MM.1S (cell line): ENCODE data around the gene MARVELD3.

Experiments
- DNase-seq: peaks from one replicate; pipeline ENCODE4 v3.0.0-alpha.2; 2015
- H2AFZ ChIP-seq: fragments of 300-600 bp; sonication (generic); 2 replicates; pipeline ENCODE4 v1.6.0; 2016; ENCODE audit warnings: antibody characterized with exemption, low read length
- H3F3A ChIP-seq: fragments of 300-600 bp; sonication (generic); 2 replicates; pipeline ENCODE4 v1.6.1; 2016; ENCODE audit warnings: mild to moderate bottlenecking, antibody characterized with exemption, low read length, moderate library complexity, mixed read lengths; ENCODE audit not compliant: insufficient read depth
- H3K27ac ChIP-seq: fragments of 300-600 bp; sonication (generic); 2 replicates; pipeline ENCODE4 v1.5.1; 2016; ENCODE audit warnings: mild to moderate bottlenecking, low read length
- H3K27me3 ChIP-seq: fragments of 300-600 bp; sonication (generic); replicated peaks from 2 replicates; pipeline ENCODE4 v1.6.0; 2016; ENCODE audit warnings: low read length; ENCODE audit not compliant: insufficient read depth
- H3K36me3 ChIP-seq: fragments of 300-600 bp; sonication (generic); replicated peaks from 2 replicates; pipeline ENCODE4 v1.6.1; 2016; ENCODE audit warnings: mild to moderate bottlenecking, low read length, mixed read lengths; ENCODE audit not compliant: insufficient read depth
- H3K4me1 ChIP-seq: fragments of 300-600 bp; sonication (generic); 2 replicates; pipeline ENCODE4 v1.6.1; 2016; ENCODE audit warnings: low read length, mixed read lengths
- H3K4me2 ChIP-seq: fragments of 300-600 bp; sonication (generic); 2 replicates; pipeline ENCODE4 v1.6.0; 2016; ENCODE audit warnings: low read depth, low read length
- H3K4me3 ChIP-seq: fragments of 300-600 bp; sonication (generic); 2 replicates; pipeline ENCODE4 v1.5.1; 2016; ENCODE audit warnings: low read length, mixed read lengths
- H3K79me2 ChIP-seq: fragments of 300-600 bp; sonication (generic); 2 replicates; pipeline ENCODE4 v1.6.1; 2016; ENCODE audit warnings: mixed run types, low read length, mixed read lengths
- H3K9ac ChIP-seq: fragments of 300-600 bp; sonication (generic); 2 replicates; pipeline ENCODE4 v1.6.1; 2016; ENCODE audit warnings: low read length, mixed read lengths
- H3K9me2 ChIP-seq: fragments of 300-600 bp; sonication (generic); replicated peaks from 2 replicates; pipeline ENCODE4 v1.6.1; 2016; ENCODE audit warnings: mild to moderate bottlenecking, low read length, mixed read lengths; ENCODE audit not compliant: insufficient read depth
- H3K9me3 ChIP-seq: fragments of 300-600 bp; sonication (generic); replicated peaks from 2 replicates; pipeline ENCODE4 v1.6.1; 2016; ENCODE audit warnings: mild to moderate bottlenecking, low read length, mixed read lengths; ENCODE audit not compliant: insufficient read depth
- H4K20me1 ChIP-seq: fragments of 300-600 bp; sonication (generic); 2 replicates; pipeline ENCODE4 v1.6.1; 2016; ENCODE audit warnings: mild to moderate bottlenecking, low read length, moderate library complexity, mixed read lengths; ENCODE audit not compliant: insufficient read depth
- EZH2 ChIP-seq: fragments of 300-600 bp; sonication (generic); optimal IDR thresholded peaks from 2 replicates; pipeline ENCODE3; 2017; ENCODE audit warnings: low read depth, mild to moderate bottlenecking, antibody characterized with exemption, low read length, mixed read lengths
- EZH2phosphoT487 ChIP-seq: fragments of 300-600 bp; sonication (generic); IDR thresholded peaks from 2 replicates; pipeline ENCODE4 v1.6.1; 2018; ENCODE audit warnings: antibody characterized with exemption, low read length
- TF ChIP-seq, protein P1 (sequence below): fragments of 300-600 bp; sonication (generic); IDR thresholded peaks from 2 replicates; pipeline ENCODE4 v1.5.1; 2016; ENCODE audit warnings: antibody characterized with exemption, low read length, mixed read lengths

MARVELD3 gene

DNA sequence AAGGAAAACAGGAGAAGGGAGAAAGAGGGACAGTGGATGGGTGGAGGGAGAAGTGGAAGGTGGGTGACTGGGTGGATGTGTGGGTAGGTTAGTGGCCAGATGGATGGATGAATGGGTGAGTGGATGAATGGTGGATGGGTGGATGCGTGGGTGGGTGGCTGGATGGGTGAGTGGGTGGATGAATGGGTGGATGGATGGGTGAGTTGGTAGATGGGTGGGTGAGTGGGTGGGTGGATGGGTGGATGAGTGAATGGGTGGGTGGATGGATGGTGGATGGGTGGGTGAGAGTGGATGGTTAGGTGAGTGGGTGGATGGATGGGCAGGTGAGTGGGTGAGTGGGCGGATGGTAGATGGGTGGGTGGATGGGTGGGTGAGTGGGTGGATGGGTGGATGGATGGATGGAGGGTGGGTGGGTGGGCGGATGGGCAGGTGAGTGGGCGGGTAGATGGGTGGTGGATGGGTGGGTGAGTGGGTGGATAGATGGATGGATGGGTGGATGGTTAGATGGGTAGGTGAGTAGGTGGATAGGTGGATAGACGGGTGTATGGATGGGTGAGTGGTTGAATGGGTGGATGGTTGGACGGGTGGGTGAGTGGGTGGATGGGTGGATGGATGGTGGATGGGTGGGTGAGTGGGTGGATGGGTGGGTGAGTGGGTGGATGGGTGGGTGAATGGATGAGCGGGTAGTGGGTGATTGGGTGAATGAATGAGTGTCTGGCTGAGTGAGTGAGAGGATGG is 702 bp upstream of the MARVELD3 start:
- peak overlapping the region; percentile 99; the same call in 1 of the 2 replicates for H2AFZ ChIP-seq
- H3K9me2 ChIP-seq = no peaks in the 10 kb centered on the region
- H3K27me3 ChIP-seq = no peaks in the 10 kb centered on the region
- no peaks in the 10 kb centered on the region for H3K9me3 ChIP-seq
- TF ChIP-seq EZH2 (no peak), EZH2phosphoT487 (no peak)
- TF ChIP-seq, protein P1, sequence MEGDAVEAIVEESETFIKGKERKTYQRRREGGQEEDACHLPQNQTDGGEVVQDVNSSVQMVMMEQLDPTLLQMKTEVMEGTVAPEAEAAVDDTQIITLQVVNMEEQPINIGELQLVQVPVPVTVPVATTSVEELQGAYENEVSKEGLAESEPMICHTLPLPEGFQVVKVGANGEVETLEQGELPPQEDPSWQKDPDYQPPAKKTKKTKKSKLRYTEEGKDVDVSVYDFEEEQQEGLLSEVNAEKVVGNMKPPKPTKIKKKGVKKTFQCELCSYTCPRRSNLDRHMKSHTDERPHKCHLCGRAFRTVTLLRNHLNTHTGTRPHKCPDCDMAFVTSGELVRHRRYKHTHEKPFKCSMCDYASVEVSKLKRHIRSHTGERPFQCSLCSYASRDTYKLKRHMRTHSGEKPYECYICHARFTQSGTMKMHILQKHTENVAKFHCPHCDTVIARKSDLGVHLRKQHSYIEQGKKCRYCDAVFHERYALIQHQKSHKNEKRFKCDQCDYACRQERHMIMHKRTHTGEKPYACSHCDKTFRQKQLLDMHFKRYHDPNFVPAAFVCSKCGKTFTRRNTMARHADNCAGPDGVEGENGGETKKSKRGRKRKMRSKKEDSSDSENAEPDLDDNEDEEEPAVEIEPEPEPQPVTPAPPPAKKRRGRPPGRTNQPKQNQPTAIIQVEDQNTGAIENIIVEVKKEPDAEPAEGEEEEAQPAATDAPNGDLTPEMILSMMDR = no peak
- no peak for DNase-seq
- peak overlapping the region; percentile 79; the same call in 1 of the 2 replicates for H3K4me3 ChIP-seq
- no peak overlapping the region; the same call in 1 of the 2 replicates for H3K9ac ChIP-seq
- peaks cover 24% of the 10 kb centered on the region for H3K4me1 ChIP-seq
- peaks cover 4% of the 10 kb centered on the region for H3F3A ChIP-seq
- no peak overlapping the region for H3K27ac ChIP-seq
- peaks cover 3% of the 10 kb centered on the region; the same call in 1 of the 2 replicates for H3K79me2 ChIP-seq
- no peaks in the 10 kb centered on the region for H3K36me3 ChIP-seq
- H3K4me2 ChIP-seq = peak overlapping the region; percentile 75; the same call in 1 of the 2 replicates
- no peaks in the 10 kb centered on the region for H4K20me1 ChIP-seq

- Histone ChIP-seq H3K9me3 (no peaks in the 10 kb centered on the region), H3K36me3 (no peaks in the 10 kb centered on the region), H3K4me3 (peak overlapping the region; percentile 79), H3K27me3 (no peaks in the 10 kb centered on the region), H3K9me2 (no peaks in the 10 kb centered on the region), H3F3A (peaks cover 4% of the 10 kb centered on the region), H2AFZ (peak overlapping the region; percentile 99), H3K9ac (peak overlapping the region; percentile 73; the same call in 1 of the 2 replicates), H4K20me1 (no peaks in the 10 kb centered on the region), H3K27ac (no peak overlapping the region), H3K4me1 (peaks cover 22% of the 10 kb centered on the region), H3K4me2 (peak overlapping the region; percentile 75), H3K79me2 (peaks cover 3% of the 10 kb centered on the region; the same call in 1 of the 2 replicates)
- TF ChIP-seq EZH2 (no peak), EZH2phosphoT487 (no peak)
- TF ChIP-seq, protein P1 = no peak
- DNase-seq = no peak
Observed at GRCh38 chr16:71626858-71627213, 852 bp downstream of the MARVELD3 start.

- H2AFZ ChIP-seq = no peak overlapping the region
- H3K36me3 ChIP-seq = no peaks in the 10 kb centered on the region
- H3K9me3 ChIP-seq = no peaks in the 10 kb centered on the region
- no peaks in the 10 kb centered on the region for H3K27me3 ChIP-seq
- H4K20me1 ChIP-seq = no peaks in the 10 kb centered on the region
- peaks cover 3% of the 10 kb centered on the region; the same call in 1 of the 2 replicates for H3K79me2 ChIP-seq
- DNase-seq = no peak
- no peaks in the 10 kb centered on the region for H3K9me2 ChIP-seq
- H3K4me1 ChIP-seq = peaks cover 13% of the 10 kb centered on the region
- no peaks in the 10 kb centered on the region for H3F3A ChIP-seq
- H3K9ac ChIP-seq = no peak overlapping the region
- TF ChIP-seq, protein P1 = no peak
- TF ChIP-seq EZH2 (no peak), EZH2phosphoT487 (no peak)
- no peak overlapping the region for H3K4me3 ChIP-seq
- H3K27ac ChIP-seq = no peak overlapping the region
- no peak overlapping the region for H3K4me2 ChIP-seq
Observed at GRCh38 chr16:71627731-71628181, 1.8 kb downstream of the MARVELD3 start.
